ENCODE results near the gene GRID1.
A peak's percentile ranks its signal among the peaks of the same experiment; 100 is the strongest.

Gene GRID1

DNA sequence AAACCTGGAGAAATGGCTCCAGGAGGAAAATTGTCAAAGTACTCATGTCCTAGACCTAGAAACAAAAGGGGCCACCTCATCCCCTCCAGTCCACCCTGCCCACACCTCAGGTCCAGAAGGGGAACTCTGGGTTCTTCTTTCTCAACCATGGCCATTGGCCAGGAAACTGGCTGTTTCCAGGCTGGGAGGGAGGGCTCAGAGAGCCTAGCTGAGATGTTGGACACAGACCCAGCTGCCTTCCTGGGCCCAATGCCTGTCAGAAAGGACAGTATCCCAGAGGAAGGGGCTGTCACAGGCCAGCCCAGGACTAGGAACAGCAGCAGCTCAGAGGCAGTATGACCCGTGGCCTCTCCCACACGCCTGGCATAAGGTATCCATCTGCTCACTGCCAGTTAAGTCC is 9.6 kb downstream of the GRID1 start:
- Histone ChIP-seq H3K9ac (no peak overlapping the region), H3K4me1 (peaks cover 38% of the 10 kb centered on the region), H3K4me3 (no peak overlapping the region), H3K36me3 (no peaks in the 10 kb centered on the region), H4K20me1 (peaks cover 4% of the 10 kb centered on the region; the same call in 1 of the 2 replicates), H3K9me3 (no peaks in the 10 kb centered on the region), H3K4me2 (peak overlapping the region; percentile 65; the same call in 1 of the 2 replicates), H3K27me3 (peaks cover 14% of the 10 kb centered on the region), H3K27ac (no peak overlapping the region)
- no peak for TF ChIP-seq Cebpa-rat (IDR thresholded peaks at IDR 0.05)

GRCh38 chr10:86356296-86356695 is 10.3 kb downstream of the GRID1 start:
- Histone ChIP-seq H3K27me3 (peaks cover 7% of the 10 kb centered on the region), H3K27ac (0 out of 2 replicates have a peak overlapping the region, but pooled peaks have one; percentile 60), H3K4me1 (peaks cover 38% of the 10 kb centered on the region), H3K9me3 (no peaks in the 10 kb centered on the region), H3K4me3 (no peak overlapping the region), H4K20me1 (no peaks in the 10 kb centered on the region; the same call in 1 of the 2 replicates), H3K9ac (no peak overlapping the region), H3K36me3 (no peaks in the 10 kb centered on the region), H3K4me2 (peak overlapping the region; percentile 65; the same call in 1 of the 2 replicates)
- no peak for TF ChIP-seq Cebpa-rat (IDR thresholded peaks at IDR 0.05)

- no peak for TF ChIP-seq Cebpa-rat (IDR thresholded peaks at IDR 0.05)
- Histone ChIP-seq H3K4me3 (no peak overlapping the region), H3K36me3 (no peaks in the 10 kb centered on the region), H3K27ac (peak overlapping the region; percentile 60), H4K20me1 (no peaks in the 10 kb centered on the region), H3K9me3 (no peaks in the 10 kb centered on the region), H3K9ac (no peak overlapping the region), H3K4me2 (peak overlapping the region; percentile 65), H3K27me3 (no peaks in the 10 kb centered on the region; the same call in 1 of the 2 replicates), H3K4me1 (peaks cover 38% of the 10 kb centered on the region)
Observed at GRCh38 chr10:86355571-86356038, 11.0 kb downstream of the GRID1 start.

- H4K20me1 ChIP-seq, result no peaks in the 10 kb centered on the region
- H3K4me2 ChIP-seq, result peak overlapping the region; percentile 65
- no peak overlapping the region for H3K4me3 ChIP-seq
- no peak for TF ChIP-seq Cebpa-rat (IDR thresholded peaks at IDR 0.05)
- H3K27ac ChIP-seq, result peak overlapping the region; percentile 60
- H3K4me1 ChIP-seq, result peaks cover 38% of the 10 kb centered on the region
- no peaks in the 10 kb centered on the region; the same call in 1 of the 2 replicates for H3K27me3 ChIP-seq
- H3K9ac ChIP-seq, result no peak overlapping the region
- no peaks in the 10 kb centered on the region for H3K9me3 ChIP-seq
- H3K36me3 ChIP-seq, result no peaks in the 10 kb centered on the region
Observed at GRCh38 chr10:86354761-86355540, 11.6 kb downstream of the GRID1 start.

DNA sequence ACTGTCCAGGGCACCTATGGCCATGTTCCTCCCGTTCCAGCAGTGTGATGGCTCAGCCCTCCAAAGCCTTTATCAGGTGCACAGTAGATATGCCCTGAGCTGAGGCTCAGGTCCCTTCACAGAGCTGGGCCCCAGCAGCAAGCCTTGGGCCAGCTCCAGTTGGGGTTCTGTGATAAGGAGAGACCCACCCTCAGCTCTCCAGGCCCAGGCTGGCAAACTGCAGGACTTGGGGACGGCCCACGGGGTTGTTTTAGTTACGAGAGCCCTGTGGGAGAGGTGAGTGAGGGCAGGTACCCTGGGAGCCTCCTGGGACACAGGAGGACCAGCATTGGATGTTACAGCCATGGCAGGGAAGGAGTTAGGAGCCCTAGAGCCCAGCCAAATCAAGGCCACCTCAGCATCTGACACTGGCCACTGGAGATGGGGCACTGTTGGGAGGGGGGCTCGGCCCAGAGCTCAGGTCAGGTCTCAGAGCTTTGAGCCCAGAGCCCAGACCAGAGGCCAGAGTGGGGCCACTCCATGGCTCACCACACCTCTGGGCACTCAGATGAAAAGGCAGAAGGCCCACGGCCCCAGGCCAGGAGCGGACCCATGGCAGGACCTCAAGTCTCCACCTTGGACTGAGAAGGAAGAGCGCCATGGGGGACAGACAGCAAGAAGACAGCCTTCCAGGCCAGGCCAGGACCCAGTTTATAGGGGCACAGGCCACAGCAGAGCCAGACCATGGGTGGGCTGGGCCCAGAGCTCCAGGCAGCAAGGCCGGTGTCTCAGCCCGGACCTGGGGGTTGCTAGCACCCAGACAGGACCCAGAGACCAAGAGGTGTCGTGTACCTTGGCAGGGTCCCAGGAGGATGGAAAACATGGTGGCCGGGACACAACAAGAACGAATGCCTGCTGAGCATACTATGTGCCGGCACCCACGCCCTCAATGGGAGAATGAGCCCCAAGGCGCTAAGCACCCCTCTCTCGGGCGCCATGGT is 12.8 kb downstream of the GRID1 start:
- no peaks in the 10 kb centered on the region for H3K27me3 ChIP-seq
- no peaks in the 10 kb centered on the region for H4K20me1 ChIP-seq
- TF ChIP-seq Cebpa-rat (IDR thresholded peaks at IDR 0.05), result no peak
- no peaks in the 10 kb centered on the region for H3K36me3 ChIP-seq
- H3K9me3 ChIP-seq, result no peaks in the 10 kb centered on the region
- H3K27ac ChIP-seq, result no peak overlapping the region
- H3K4me3 ChIP-seq, result no peak overlapping the region
- H3K9ac ChIP-seq, result no peak overlapping the region
- H3K4me2 ChIP-seq, result no peak overlapping the region
- H3K4me1 ChIP-seq, result peaks cover 38% of the 10 kb centered on the region

- H4K20me1 ChIP-seq, result no peaks in the 10 kb centered on the region
- no peak overlapping the region for H3K4me2 ChIP-seq
- no peaks in the 10 kb centered on the region for H3K36me3 ChIP-seq
- no peak overlapping the region for H3K9ac ChIP-seq
- no peak overlapping the region for H3K4me3 ChIP-seq
- peaks cover 14% of the 10 kb centered on the region for H3K4me1 ChIP-seq
- no peaks in the 10 kb centered on the region for H3K27me3 ChIP-seq
- TF ChIP-seq Cebpa-rat (IDR thresholded peaks at IDR 0.05), result no peak
- H3K9me3 ChIP-seq, result no peaks in the 10 kb centered on the region
- no peak overlapping the region for H3K27ac ChIP-seq
Observed at GRCh38 chr10:86350897-86351296, 15.7 kb downstream of the GRID1 start.

GRCh38 chr10:86349940-86350630 is 16.5 kb downstream of the GRID1 start:
- Histone ChIP-seq H3K4me2 (no peak overlapping the region), H3K9ac (no peak overlapping the region), H3K27ac (no peak overlapping the region), H3K4me3 (no peak overlapping the region), H3K9me3 (no peaks in the 10 kb centered on the region), H3K36me3 (no peaks in the 10 kb centered on the region), H3K4me1 (peaks cover 6% of the 10 kb centered on the region), H3K27me3 (no peaks in the 10 kb centered on the region), H4K20me1 (no peaks in the 10 kb centered on the region)
- TF ChIP-seq Cebpa-rat (IDR thresholded peaks at IDR 0.05), result no peak

GRCh38 chr10:86349474-86349873 is 17.1 kb downstream of the GRID1 start:
- Histone ChIP-seq H3K27ac (no peak overlapping the region), H3K4me3 (no peak overlapping the region)
- no peak for TF ChIP-seq Cebpa-rat (IDR thresholded peaks at IDR 0.05)

More at GRCh38 chr10:86349474-86349873, 17.1 kb downstream of the GRID1 start:
- Histone ChIP-seq H3K4me1 (no peaks in the 10 kb centered on the region; the same call in 1 of the 2 replicates), H3K9ac (no peak overlapping the region), H3K4me2 (no peak overlapping the region), H3K36me3 (no peaks in the 10 kb centered on the region), H4K20me1 (no peaks in the 10 kb centered on the region), H3K27me3 (no peaks in the 10 kb centered on the region), H3K9me3 (no peaks in the 10 kb centered on the region)

Measured in BLaER1 (cell line).